SK-N-SH (cell line): ENCODE data around the gene USP2. TPM values are rescaled to one million over a fixed set of nuclear protein-coding genes. Genes with fewer than 3 reads are reported as not detected.

Experiments used
- CTCF ChIA-PET: fragments of 300-600, 350-600 bp; formaldehyde crosslinking; extraction: SDS; loops from one replicate; lab custom pipeline; 2021; lab: Yijun Ruan, JAX
- POLR2A ChIA-PET: fragments of 350-600 bp; sonication (Branson Sonifier 250); formaldehyde crosslinking; extraction: SDS; loops from one replicate; lab custom pipeline; 2020; ENCODE audit warnings: antibody characterized with exemption, inconsistent platforms; lab: Yijun Ruan, JAX
- DNase-seq: peaks from one replicate; pipeline ENCODE4 v3.0.0; 2012
- H2AFZ ChIP-seq: fragments of 200-600 bp; sonication (generic); 2 replicates; pipeline ENCODE4 v1.8.1; 2016; ENCODE audit warnings: antibody characterized with exemption, mild to moderate bottlenecking, low read depth
- H3F3A ChIP-seq: fragments of 200-600 bp; sonication (generic); replicated peaks from 2 replicates; pipeline ENCODE3; 2016; ENCODE audit warnings: antibody characterized with exemption, mild to moderate bottlenecking; ENCODE audit not compliant: insufficient read depth
- H3K27ac ChIP-seq, 2 experiments: fragments of 200-500 bp in 1 of 2; fragments of 200-600 bp in 1 of 2; sonication (Bioruptor generic) in 1 of 2; sonication (generic), shearing (Covaris generic) in 1 of 2; 2 replicates each; pipeline versions ENCODE4 v1.5.1 to v1.6.1; 2014 to 2016; ENCODE audit warnings: low read depth in 2 of 2, inconsistent platforms in 1 of 2, low read length in 1 of 2, mild to moderate bottlenecking in 1 of 2, mixed read lengths in 1 of 2
- H3K27me3 ChIP-seq: fragments of 200-600 bp; sonication (generic), shearing (Covaris generic); 2 replicates; pipeline ENCODE4 v1.6.1; 2016; ENCODE audit warnings: mixed run types; ENCODE audit not compliant: insufficient read depth
- H3K36me3 ChIP-seq, 2 experiments: fragments of 200-500 bp in 1 of 2; fragments of 200-600 bp in 1 of 2; sonication (Bioruptor generic) in 1 of 2; sonication (generic) in 1 of 2; replicated peaks in 1 of 2; 2 replicates each; pipeline versions ENCODE3 to v1.5.1; 2014 to 2016; ENCODE audit warnings: low read length in 1 of 2, mild to moderate bottlenecking in 1 of 2; ENCODE audit not compliant: insufficient read depth in 2 of 2, control insufficient read depth in 1 of 2
- H3K4me1 ChIP-seq, 2 experiments: fragments of 200-500 bp in 1 of 2; fragments of 200-600 bp in 1 of 2; sonication (Bioruptor generic) in 1 of 2; sonication (generic), shearing (Covaris generic) in 1 of 2; 2 replicates each; pipeline versions ENCODE4 v1.5.1 to v1.6.1; 2014 to 2016; ENCODE audit warnings: low read depth in 1 of 2, low read length in 1 of 2, mixed run types in 1 of 2; ENCODE audit not compliant: insufficient read depth in 2 of 2, control insufficient read depth in 1 of 2
- H3K4me2 ChIP-seq: fragments of 200-600 bp; sonication (generic), shearing (Covaris generic); 2 replicates; pipeline ENCODE4 v1.6.1; 2017; ENCODE audit warnings: mixed run types
- H3K4me3 ChIP-seq, 2 experiments: fragments of 200-500 bp in 1 of 2; fragments of 200-600 bp in 1 of 2; sonication (Bioruptor generic) in 1 of 2; sonication (generic), shearing (Covaris generic) in 1 of 2; 2 replicates each; pipeline versions ENCODE4 v1.5.1 to v1.8.1; 2014 to 2016; ENCODE audit warnings: low read depth in 2 of 2, inconsistent platforms in 1 of 2, low read length in 1 of 2, mild to moderate bottlenecking in 1 of 2, mixed read lengths in 1 of 2, moderate library complexity in 1 of 2
- H3K79me2 ChIP-seq: fragments of 200-600 bp; sonication (generic); 2 replicates; pipeline ENCODE4 v1.8.1; 2017; ENCODE audit warnings: mild to moderate bottlenecking; ENCODE audit not compliant: insufficient read depth
- H3K9ac ChIP-seq: fragments of 200-600 bp; sonication (generic); 2 replicates; pipeline ENCODE4 v1.6.1; 2017; ENCODE audit warnings: mixed run types
- H3K9me2 ChIP-seq: fragments of 200-600 bp; sonication (generic); 2 replicates; pipeline ENCODE4 v1.6.1; 2017; ENCODE audit warnings: mixed run types
- H3K9me3 ChIP-seq: fragments of 200-600 bp; sonication (generic); 2 replicates; pipeline ENCODE4 v1.6.1; 2017; ENCODE audit warnings: mixed run types, mild to moderate bottlenecking, moderate library complexity
- H4K20me1 ChIP-seq: fragments of 200-600 bp; sonication (generic); 2 replicates; pipeline ENCODE4 v1.6.1; 2017; ENCODE audit warnings: mild to moderate bottlenecking, mixed run types; ENCODE audit not compliant: insufficient read depth
- ELF1 ChIP-seq: IDR thresholded peaks from 2 replicates; pipeline ENCODE4 v1.4.0; 2012
- FOSL2 ChIP-seq: IDR thresholded peaks from 2 replicates; pipeline ENCODE4 v1.4.0; 2012; ENCODE audit warnings: low read depth, mild to moderate bottlenecking, moderate library complexity, borderline replicate concordance
- IRF3 ChIP-seq: fragments of 150-350 bp; IDR thresholded peaks from 2 replicates; pipeline ENCODE4 v1.6.1; 2016; ENCODE audit warnings: mild to moderate bottlenecking, low read depth, low read length
- MAX ChIP-seq: IDR thresholded peaks from 2 replicates; pipeline ENCODE4 v1.4.0; 2012; ENCODE audit warnings: low read depth
- MEF2A ChIP-seq: IDR thresholded peaks from 2 replicates; pipeline ENCODE4 v1.4.0; 2012; ENCODE audit warnings: low read depth, borderline replicate concordance
- NFIC ChIP-seq: IDR thresholded peaks from 2 replicates; pipeline ENCODE4 v1.4.0; 2012; ENCODE audit warnings: borderline replicate concordance
- PBX3 ChIP-seq: IDR thresholded peaks from 2 replicates; pipeline ENCODE4; 2012
- POLR2AphosphoS5 ChIP-seq: IDR thresholded peaks from 2 replicates; pipeline ENCODE4 v1.6.1; 2012; ENCODE audit warnings: low read depth, low read length
- RXRA ChIP-seq: IDR thresholded peaks from 2 replicates; pipeline ENCODE4 v1.4.0; 2012; ENCODE audit warnings: low read depth, mild to moderate bottlenecking, borderline replicate concordance
- SIN3A ChIP-seq: IDR thresholded peaks from 2 replicates; pipeline ENCODE4 v1.6.1; 2012; ENCODE audit warnings: low read depth, mild to moderate bottlenecking, low read length, moderate library complexity, borderline replicate concordance
- USF1 ChIP-seq: IDR thresholded peaks from 2 replicates; pipeline ENCODE4 v1.4.0; 2012; ENCODE audit warnings: low read depth, borderline replicate concordance
- YY1 ChIP-seq: IDR thresholded peaks from 2 replicates; pipeline ENCODE4 v1.4.0; 2012; ENCODE audit warnings: low read depth, mild to moderate bottlenecking
- WGBS: methylation state at CpG from one replicate; pipeline ENCODE4 v1.1.6; 2017; ENCODE audit warnings: low lambda C conversion rate; 5-methylcytosine and 5-hydroxymethylcytosine counted together
- polyA plus RNA-seq, 3 experiments: library from polyadenylated mRNA; depleted of rRNA; stranded (reverse); fragments of >200 nt; gene quantifications; 2 replicates each; pipeline ENCODE4 v1.2.3, GENCODE V29; 2012

The USP2 gene
- polyA plus RNA-seq, 1 of the 3 experiments (the other 2 are of a cell fraction), result 0.97 TPM

- Histone ChIP-seq H2AFZ (no peak overlapping the region), H3K27ac (no peak overlapping the region), H3K9me3 (peaks cover 31% of the 10 kb centered on the region), H3F3A (no peaks in the 10 kb centered on the region), H4K20me1 (no peaks in the 10 kb centered on the region), H3K36me3 (no peaks in the 10 kb centered on the region), H3K9me2 (no peaks in the 10 kb centered on the region), H3K4me1 (no peaks in the 10 kb centered on the region), H3K27me3 (no peaks in the 10 kb centered on the region), H3K4me2 (no peak overlapping the region), H3K79me2 (no peaks in the 10 kb centered on the region), H3K4me3 (no peak overlapping the region), H3K9ac (no peak overlapping the region)
- no peak for DNase-seq
- ChIA-PET POLR2A (no interaction called here), CTCF (interaction anchor here (0.8 to 2.2 kb wide), 4 partner anchors 10 to 77 kb away, joined by 3 to 7 read pairs (median 4); partner anchors contain the start of gene USP2)
- TF ChIP-seq ELF1, result no peak
- no peak for TF ChIP-seq USF1
- no peak for TF ChIP-seq PBX3
- TF ChIP-seq SIN3A, result no peak
- no peak for TF ChIP-seq POLR2AphosphoS5
- no peak for TF ChIP-seq YY1
- no peak for TF ChIP-seq MAX
- TF ChIP-seq FOSL2, result no peak
- TF ChIP-seq NFIC, result no peak
Measured at GRCh38 chr11:119397740-119398139, 16.2 kb upstream of the USP2 start.

GRCh38 chr11:119396835-119397234 is 15.3 kb upstream of the USP2 start:
- H3K27ac ChIP-seq, result no peak overlapping the region
- peaks cover 31% of the 10 kb centered on the region for H3K9me3 ChIP-seq
- H3K9me2 ChIP-seq, result no peaks in the 10 kb centered on the region
- ChIA-PET POLR2A (interaction anchor here (0.6 kb wide), 1 partner anchor 26 kb away, joined by 3 read pairs; no protein-coding TSS in a partner anchor), CTCF (interaction anchor here (0.6 to 1.3 kb wide), 2 partner anchors 14 to 16 kb away, joined by 3 read pairs; partner anchors contain the start of gene USP2)
- TF ChIP-seq IRF3 (no peak), MEF2A (no peak), RXRA (no peak), FOSL2 (no peak), USF1 (no peak)
- no peaks in the 10 kb centered on the region for H3F3A ChIP-seq
- H2AFZ ChIP-seq, result no peak overlapping the region
- no peaks in the 10 kb centered on the region for H3K36me3 ChIP-seq
- WGBS, result 69% methylated on average over 1 of the region's 1 CpG
- H4K20me1 ChIP-seq, result no peaks in the 10 kb centered on the region
- no peak overlapping the region for H3K4me3 ChIP-seq
- H3K27me3 ChIP-seq, result no peaks in the 10 kb centered on the region
- H3K4me1 ChIP-seq, result no peaks in the 10 kb centered on the region
- no peaks in the 10 kb centered on the region for H3K79me2 ChIP-seq
- no peak overlapping the region for H3K4me2 ChIP-seq
- H3K9ac ChIP-seq, result no peak overlapping the region
- no peak for DNase-seq
